Fibroblast of lung (primary cell): ENCODE data around the gene TAF1D. TPM values are rescaled to one million over a fixed set of nuclear protein-coding genes. Genes with fewer than 3 reads are reported as not detected.

Experiments
- DNase-seq, 2 donors: peaks; one replicate each; pipeline versions ENCODE4 v3.0.0 to v3.0.0-alpha.2; 2010; ENCODE audit warnings: low read depth in 2 of 2
- H2AFZ ChIP-seq: 2 replicates; pipeline ENCODE4 v1.5.1; 2012; ENCODE audit warnings: low read length, control low read depth, inconsistent platforms
- H3K27ac ChIP-seq: 2 replicates; pipeline ENCODE4 v1.5.1; 2011; ENCODE audit warnings: low read length, control low read depth; ENCODE audit not compliant: insufficient read depth
- H3K27me3 ChIP-seq: 2 replicates; pipeline ENCODE4 v1.5.1; 2011; ENCODE audit warnings: mild to moderate bottlenecking, low read length; ENCODE audit not compliant: control insufficient read depth, insufficient read depth
- H3K36me3 ChIP-seq: 2 replicates; pipeline ENCODE4 v1.5.1; 2011; ENCODE audit warnings: low read length; ENCODE audit not compliant: control insufficient read depth, insufficient read depth
- H3K4me1 ChIP-seq: 2 replicates; pipeline ENCODE4 v1.5.1; 2011; ENCODE audit warnings: low read length; ENCODE audit not compliant: control insufficient read depth, insufficient read depth; ENCODE audit errors: extremely low read depth
- H3K4me2 ChIP-seq: 2 replicates; pipeline ENCODE4 v1.5.1; 2011; ENCODE audit warnings: low read length, control low read depth; ENCODE audit not compliant: insufficient read depth; ENCODE audit errors: extremely low read depth
- H3K4me3 ChIP-seq, 4 experiments: fragments of 200-600 bp in 1 of 4; sonication (generic) in 1 of 4; replicated peaks in 1 of 4; 2 replicates each; pipeline ENCODE4 v1.5.1; 2011 to 2016; ENCODE audit warnings: low read length in 4 of 4, low read depth in 3 of 4, mild to moderate bottlenecking in 3 of 4, control low read depth in 2 of 4, inconsistent platforms in 1 of 4, mixed read lengths in 1 of 4; ENCODE audit not compliant: insufficient read depth in 1 of 4; ENCODE audit errors: control extremely low read depth in 1 of 4
- H3K79me2 ChIP-seq: 2 replicates; pipeline ENCODE4 v1.5.1; 2012; ENCODE audit warnings: mild to moderate bottlenecking, low read length, inconsistent platforms; ENCODE audit not compliant: control insufficient read depth, insufficient read depth
- H3K9ac ChIP-seq: 2 replicates; pipeline ENCODE4 v1.5.1; 2011; ENCODE audit warnings: mild to moderate bottlenecking, low read length, control low read depth; ENCODE audit not compliant: insufficient read depth
- H3K9me3 ChIP-seq: 2 replicates; pipeline ENCODE4 v1.5.1; 2012; ENCODE audit warnings: low read depth, low read length; ENCODE audit not compliant: control insufficient read depth, insufficient read depth
- H4K20me1 ChIP-seq: 2 replicates; pipeline ENCODE4 v1.5.1; 2011; ENCODE audit warnings: low read length; ENCODE audit not compliant: control insufficient read depth, insufficient read depth; ENCODE audit errors: extremely low read depth
- CTCF ChIP-seq, 2 donors: IDR thresholded peaks in 1 of 2; conservative IDR thresholded peaks in 1 of 2; 1 replicate in 1 of 2; 2 replicates in 1 of 2; pipeline ENCODE4 v1.5.1; 2011 to 2012; ENCODE audit warnings: low read length in 2 of 2, control low read depth in 1 of 2, inconsistent platforms in 1 of 2, low read depth in 1 of 2, mild to moderate bottlenecking in 1 of 2
- EZH2 ChIP-seq: IDR thresholded peaks from 2 replicates; pipeline ENCODE4 v1.5.1; 2012; ENCODE audit warnings: low read length, control low read depth, mild to moderate bottlenecking; ENCODE audit errors: missing control alignments
- polyA plus RNA-seq, 2 donors: library from polyadenylated mRNA; depleted of rRNA in 1 of 2; stranded (reverse) in 1 of 2; unstranded in 1 of 2; fragments of >200 nt; gene quantifications; 2 replicates each; pipeline ENCODE4 v1.2.1, GENCODE V29; 2011 to 2012; ENCODE audit warnings: missing spikeins in 1 of 2
- total RNA-seq: library from RNA; depleted of rRNA; stranded (reverse); fragments of >200 nt; gene quantifications from 2 replicates; pipeline ENCODE4 v1.2.1, GENCODE V29; 2014

Gene TAF1D
- total and polyA plus RNA-seq, 2 donors (not counting 1 experiment from before 2014, with no cell fraction given): 78.5 to 111 TPM

- H4K20me1 ChIP-seq: no peaks in the 10 kb centered on the region
- H3K36me3 ChIP-seq: peaks cover 10% of the 10 kb centered on the region
Observed at GRCh38 chr11:93730108-93731107, 10.9 kb downstream of the TAF1D start.

GRCh38 chr11:93729129-93729616 is 12.1 kb downstream of the TAF1D start:
- Histone ChIP-seq H4K20me1 (no peaks in the 10 kb centered on the region), H3K4me1 (no peaks in the 10 kb centered on the region), H2AFZ (no peak overlapping the region), H3K36me3 (peaks cover 6% of the 10 kb centered on the region), H3K4me3 (no peak overlapping the region), H3K9me3 (no peaks in the 10 kb centered on the region), H3K27ac (no peak overlapping the region), H3K9ac (no peak overlapping the region), H3K27me3 (no peaks in the 10 kb centered on the region), H3K79me2 (peaks cover 5% of the 10 kb centered on the region), H3K4me2 (no peak overlapping the region)
- TF ChIP-seq EZH2 (no peak), CTCF (conservative IDR thresholded peaks at IDR 0.05 in 1 of 2, IDR thresholded peaks at IDR 0.05 in 1 of 2; ENCODE audit: low read depth in 1 of 2, low read length in 2 of 2) (no peak)
- DNase-seq: no peak

More at GRCh38 chr11:93730108-93731107, 10.9 kb downstream of the TAF1D start:
- no peak overlapping the region for H3K9ac ChIP-seq
- no peak overlapping the region for H3K4me3 ChIP-seq
- H3K27me3 ChIP-seq: no peaks in the 10 kb centered on the region
- no peak for DNase-seq
- H2AFZ ChIP-seq: no peak overlapping the region
- no peaks in the 10 kb centered on the region for H3K9me3 ChIP-seq
- TF ChIP-seq CTCF (conservative IDR thresholded peaks at IDR 0.05 in 1 of 2, IDR thresholded peaks at IDR 0.05 in 1 of 2; ENCODE audit: low read depth in 1 of 2, low read length in 2 of 2) (no peak), EZH2 (no peak)
- peaks cover 15% of the 10 kb centered on the region for H3K79me2 ChIP-seq
- H3K27ac ChIP-seq: no peak overlapping the region
- no peak overlapping the region for H3K4me2 ChIP-seq
- no peaks in the 10 kb centered on the region for H3K4me1 ChIP-seq

- H3K9ac ChIP-seq: no peak overlapping the region
- TF ChIP-seq EZH2 (no peak), CTCF (conservative IDR thresholded peaks at IDR 0.05 in 1 of 2, IDR thresholded peaks at IDR 0.05 in 1 of 2; ENCODE audit: low read depth in 1 of 2, low read length in 2 of 2) (no peak)
- DNase-seq: no peak
Observed at GRCh38 chr11:93728792-93729128, 12.5 kb downstream of the TAF1D start.

More at GRCh38 chr11:93728792-93729128, 12.5 kb downstream of the TAF1D start:
- no peaks in the 10 kb centered on the region for H3K27me3 ChIP-seq
- H3K9me3 ChIP-seq: no peaks in the 10 kb centered on the region
- no peak overlapping the region for H3K27ac ChIP-seq
- H4K20me1 ChIP-seq: no peaks in the 10 kb centered on the region
- H3K36me3 ChIP-seq: peaks cover 6% of the 10 kb centered on the region
- H2AFZ ChIP-seq: no peak overlapping the region
- H3K79me2 ChIP-seq: peaks cover 2% of the 10 kb centered on the region
- no peak overlapping the region for H3K4me2 ChIP-seq
- H3K4me3 ChIP-seq: no peak overlapping the region
- H3K4me1 ChIP-seq: no peaks in the 10 kb centered on the region
